NCI-H460 (cell line): ENCODE measurements around the gene FNIP1. TPM values are rescaled to one million over a fixed set of nuclear protein-coding genes. Genes with fewer than 3 reads are reported as not detected.
"Not testable (repeated sequence)": the region's sequence is repeated elsewhere in the genome, so short reads cannot be mapped to it uniquely, and the experiment has no call there.

Experiments used
- DNase-seq: peaks from one replicate; pipeline ENCODE4 v3.0.0-alpha.2; 2016; ENCODE audit warnings: low read depth; ENCODE audit errors: extremely low read depth
- total RNA-seq: library from RNA; depleted of rRNA; stranded (reverse); fragments of >200 nt; shearing (Covaris generic); gene quantifications from 2 replicates; pipeline ENCODE4 v1.2.3, GENCODE V29; 2014

FNIP1 gene
- total RNA-seq, 1 experiment from 2014 or later: 20.7 TPM

GRCh38 chr5:131693894-131694293, 102.9 kb downstream of the FNIP1 start:
- DNase-seq: no peak

- DNase-seq: no peak
Observed at GRCh38 chr5:131685516-131686171, 111.2 kb downstream of the FNIP1 start.

GRCh38 chr5:131684595-131684994, 112.2 kb downstream of the FNIP1 start:
- DNase-seq: no peak

- no peak for DNase-seq
Observed at GRCh38 chr5:131684051-131684450, 112.8 kb downstream of the FNIP1 start.

- DNase-seq: no peak
Observed at GRCh38 chr5:131682826-131683225, 114.0 kb downstream of the FNIP1 start.

GRCh38 chr5:131682175-131682574, 114.6 kb downstream of the FNIP1 start:
- no peak for DNase-seq

- no peak for DNase-seq
Observed at GRCh38 chr5:131679911-131680310, 116.9 kb downstream of the FNIP1 start.

- not testable (repeated sequence) for DNase-seq
Observed at GRCh38 chr5:131678273-131678672, 118.5 kb downstream of the FNIP1 start.

GRCh38 chr5:131677115-131677514, 119.7 kb downstream of the FNIP1 start:
- no peak for DNase-seq

GRCh38 chr5:131672776-131673175, 124.0 kb downstream of the FNIP1 start:
- DNase-seq: no peak

GRCh38 chr5:131671994-131672655, 124.7 kb downstream of the FNIP1 start:
- DNase-seq: peak; percentile 16

- DNase-seq: no peak
Observed at GRCh38 chr5:131671409-131671808, 125.4 kb downstream of the FNIP1 start.

- DNase-seq: no peak
Observed at GRCh38 chr5:131664929-131665328, 131.9 kb downstream of the FNIP1 start.

- DNase-seq: peak; percentile 11
Observed at GRCh38 chr5:131661933-131662332, 134.9 kb downstream of the FNIP1 start.

- no peak for DNase-seq
Observed at GRCh38 chr5:131659841-131660240, 137.0 kb downstream of the FNIP1 start.

- no peak for DNase-seq
Observed at GRCh38 chr5:131659290-131659689, 137.5 kb downstream of the FNIP1 start.

- no peak for DNase-seq
Observed at GRCh38 chr5:131654776-131655175, 142.0 kb downstream of the FNIP1 start.

GRCh38 chr5:131654309-131654708, 142.5 kb downstream of the FNIP1 start:
- no peak for DNase-seq

- DNase-seq: no peak
Observed at GRCh38 chr5:131649161-131649560, 147.7 kb downstream of the FNIP1 start.

GRCh38 chr5:131647048-131647769, 149.6 kb downstream of the FNIP1 start:
- DNase-seq: no peak

GRCh38 chr5:131644822-131645221, 152.0 kb downstream of the FNIP1 start:
- peak; percentile 22 for DNase-seq

GRCh38 chr5:131644370-131644769, 152.4 kb downstream of the FNIP1 start:
- no peak for DNase-seq
